Naive B cell (primary cell): ENCODE results near the gene MFRP. TPM values are rescaled to one million over a fixed set of nuclear protein-coding genes. Genes with fewer than 3 reads are reported as not detected.

ENCODE experiments used
- ATAC-seq, 2 donors: fragments of 150-1000 bp; cut with Tn5 transposase; 2 replicates each; pipeline ENCODE4 v1.10.0; 2021; ENCODE audit warnings: low read depth in 2 of 2, mild to moderate bottlenecking in 2 of 2, moderate library complexity in 2 of 2
- DNase-seq: peaks from one replicate; pipeline ENCODE4 v3.0.0; 2022
- H3K27ac Mint-ChIP-seq, 6 donors: one replicate each; pipeline ENCODE4 v1.8.0; 2020 to 2022; ENCODE audit warnings: mild to moderate bottlenecking in 6 of 6, mixed read lengths in 6 of 6, moderate library complexity in 5 of 6, inconsistent platforms in 2 of 6
- H3K27me3 Mint-ChIP-seq, 3 donors: one replicate each; pipeline ENCODE4 v1.8.0; 2021 to 2022; ENCODE audit warnings: mixed read lengths in 3 of 3, mild to moderate bottlenecking in 1 of 3
- H3K36me3 Mint-ChIP-seq, 2 donors: one replicate each; pipeline ENCODE4 v1.8.0; 2020 to 2022; ENCODE audit warnings: mixed read lengths in 2 of 2, inconsistent platforms in 1 of 2, mild to moderate bottlenecking in 1 of 2
- H3K4me1 Mint-ChIP-seq, 3 donors: one replicate each; pipeline ENCODE4 v1.8.0; 2020 to 2022; ENCODE audit warnings: mixed read lengths in 3 of 3, inconsistent platforms in 1 of 3, mild to moderate bottlenecking in 1 of 3, moderate library complexity in 1 of 3
- H3K4me3 Mint-ChIP-seq, 8 donors: one replicate each; pipeline ENCODE4 v1.8.0; 2020 to 2022; ENCODE audit warnings: mild to moderate bottlenecking in 8 of 8, mixed read lengths in 8 of 8, moderate library complexity in 8 of 8, inconsistent platforms in 2 of 8
- H3K9me3 Mint-ChIP-seq, 7 donors: one replicate each; pipeline ENCODE4 v1.8.0; 2020 to 2022; ENCODE audit warnings: mixed read lengths in 7 of 7, mild to moderate bottlenecking in 5 of 7, inconsistent platforms in 2 of 7, moderate library complexity in 1 of 7
- polyA plus RNA-seq, 6 donors: library from polyadenylated mRNA; unstranded; fragments of 300-500 nt; fragmentation: Illumina TruSeq; gene quantifications; one replicate each; pipeline ENCODE4 v1.2.3, GENCODE V29; 2021; ENCODE audit warnings: low read depth in 6 of 6

MFRP gene
- polyA plus RNA-seq, 6 donors from 2014 or later, result not detected

GRCh38 chr11:119320240-119320775, 26.2 kb downstream of the MFRP start:
- Mint-ChIP-seq H3K9me3 (no peaks in the 10 kb centered on the region), H3K4me3 (peak overlapping the region in 6 of 8 donors; percentile 60 to 86 (median 80)), H3K36me3 (no peaks in the 10 kb centered on the region), H3K27me3 (peaks cover 7 to 37% (median 31%) of the 10 kb centered on the region in 3 donors), H3K4me1 (peaks cover 35 to 49% (median 35%) of the 10 kb centered on the region in 3 donors), H3K27ac (no peak overlapping the region)
- DNase-seq (no peak), ATAC-seq (no peak)

- Mint-ChIP-seq H3K9me3 (no peaks in the 10 kb centered on the region), H3K4me3 (peak overlapping the region; percentile 52 to 86 (median 80)), H3K36me3 (no peaks in the 10 kb centered on the region), H3K27ac (peak overlapping the region in 2 of 6 donors; percentile 21 to 92), H3K27me3 (peaks cover 12 to 43% (median 37%) of the 10 kb centered on the region in 3 donors), H3K4me1 (peaks cover 40 to 54% (median 40%) of the 10 kb centered on the region in 3 donors)
- DNase-seq, result no peak
- ATAC-seq, result no peak
Measured at GRCh38 chr11:119319700-119320239, 26.7 kb downstream of the MFRP start.

GRCh38 chr11:119319136-119319699, 27.3 kb downstream of the MFRP start:
- ATAC-seq, result no peak
- no peak for DNase-seq
- no peaks in the 10 kb centered on the region for H3K9me3 Mint-ChIP-seq
- peak overlapping the region in 3 of 6 donors; percentile 21 to 94 (median 92) for H3K27ac Mint-ChIP-seq
- H3K4me3 Mint-ChIP-seq, result peak overlapping the region in 7 of 8 donors; percentile 2 to 86 (median 80)
- no peaks in the 10 kb centered on the region for H3K36me3 Mint-ChIP-seq
- peaks cover 12 to 48% (median 40%) of the 10 kb centered on the region in 3 donors for H3K27me3 Mint-ChIP-seq
- H3K4me1 Mint-ChIP-seq, result peaks cover 41 to 59% (median 41%) of the 10 kb centered on the region in 3 donors

GRCh38 chr11:119318240-119319135, 28.0 kb downstream of the MFRP start:
- H3K27ac Mint-ChIP-seq, result peak overlapping the region in 4 of 6 donors; percentile 21 to 94 (median 58)
- H3K27me3 Mint-ChIP-seq, result peaks cover 12 to 46% (median 35%) of the 10 kb centered on the region in 3 donors
- no peaks in the 10 kb centered on the region for H3K36me3 Mint-ChIP-seq
- no peaks in the 10 kb centered on the region for H3K9me3 Mint-ChIP-seq
- no peak for DNase-seq
- H3K4me3 Mint-ChIP-seq, result peak overlapping the region in 5 of 8 donors; percentile 2 to 86 (median 52)
- ATAC-seq, result peak in 1 of 2 donors; percentile 14
- H3K4me1 Mint-ChIP-seq, result peaks cover 36 to 55% (median 40%) of the 10 kb centered on the region in 3 donors

GRCh38 chr11:119317592-119318239, 28.8 kb downstream of the MFRP start:
- H3K4me1 Mint-ChIP-seq, result peaks cover 33 to 50% (median 36%) of the 10 kb centered on the region in 3 donors
- ATAC-seq (no peak), DNase-seq (no peak)
- H3K27me3 Mint-ChIP-seq, result peaks cover 12 to 46% (median 33%) of the 10 kb centered on the region in 3 donors
- no peaks in the 10 kb centered on the region for H3K36me3 Mint-ChIP-seq
- peak overlapping the region in 6 of 8 donors; percentile 15 to 77 (median 38) for H3K4me3 Mint-ChIP-seq
- H3K27ac Mint-ChIP-seq, result no peak overlapping the region
- H3K9me3 Mint-ChIP-seq, result no peaks in the 10 kb centered on the region

GRCh38 chr11:119316729-119317591, 29.5 kb downstream of the MFRP start, which contains the start of gene MCAM:
MCAM (minus strand) TSS chr11:119317130; CDS start chr11:119317101, 29 bp downstream.
- Mint-ChIP-seq H3K9me3 (no peaks in the 10 kb centered on the region), H3K4me1 (peaks cover 29 to 45% (median 34%) of the 10 kb centered on the region in 3 donors), H3K4me3 (peak within 1 kb of the TSS; percentile 54 to 85 (median 76)), H3K27me3 (peaks cover 12 to 52% (median 40%) of the 10 kb centered on the region in 3 donors), H3K27ac (no peak within 1 kb of the TSS), H3K36me3 (no peaks in the 10 kb centered on the region)
- DNase-seq, result no peak
- ATAC-seq, result no peak

- no peak for ATAC-seq
- Mint-ChIP-seq H3K4me3 (peak overlapping the region; percentile 21 to 85 (median 74)), H3K4me1 (peaks cover 25 to 37% (median 26%) of the 10 kb centered on the region in 3 donors), H3K27ac (peak overlapping the region in 3 of 6 donors; percentile 11 to 78 (median 27)), H3K9me3 (no peaks in the 10 kb centered on the region), H3K27me3 (peaks cover 12 to 52% (median 40%) of the 10 kb centered on the region in 3 donors), H3K36me3 (no peaks in the 10 kb centered on the region)
- no peak for DNase-seq
Measured at GRCh38 chr11:119316016-119316728, 30.3 kb downstream of the MFRP start.

GRCh38 chr11:119315131-119316015, 31.1 kb downstream of the MFRP start:
- Mint-ChIP-seq H3K36me3 (no peaks in the 10 kb centered on the region), H3K27ac (peak overlapping the region in 3 of 6 donors; percentile 11 to 78 (median 27)), H3K27me3 (peaks cover 12 to 52% (median 40%) of the 10 kb centered on the region in 3 donors), H3K4me1 (peaks cover 24 to 35% (median 26%) of the 10 kb centered on the region in 3 donors), H3K4me3 (peak overlapping the region; percentile 53 to 85 (median 76)), H3K9me3 (no peaks in the 10 kb centered on the region)
- DNase-seq (peak; percentile 48), ATAC-seq (peak; percentile 72 to 74)

GRCh38 chr11:119314726-119315125, 31.8 kb downstream of the MFRP start:
- no peak for DNase-seq
- Mint-ChIP-seq H3K4me3 (peak overlapping the region in 6 of 8 donors; percentile 49 to 85 (median 74)), H3K4me1 (peaks cover 20 to 32% (median 24%) of the 10 kb centered on the region in 3 donors), H3K27ac (no peak overlapping the region), H3K36me3 (no peaks in the 10 kb centered on the region), H3K9me3 (no peaks in the 10 kb centered on the region), H3K27me3 (peaks cover 12 to 47% (median 34%) of the 10 kb centered on the region in 3 donors)
- no peak for ATAC-seq

- H3K36me3 Mint-ChIP-seq, result no peaks in the 10 kb centered on the region
- no peak overlapping the region for H3K4me3 Mint-ChIP-seq
- ATAC-seq (no peak), DNase-seq (no peak)
- peaks cover 8 to 24% (median 19%) of the 10 kb centered on the region in 3 donors for H3K27me3 Mint-ChIP-seq
- H3K4me1 Mint-ChIP-seq, result peaks cover 9 to 15% (median 12%) of the 10 kb centered on the region in 3 donors
- H3K9me3 Mint-ChIP-seq, result no peaks in the 10 kb centered on the region
- H3K27ac Mint-ChIP-seq, result no peak overlapping the region
Measured at GRCh38 chr11:119310682-119311052, 35.8 kb downstream of the MFRP start.
